ENCODE data around the gene MAP2K1.

Gene MAP2K1

DNA sequence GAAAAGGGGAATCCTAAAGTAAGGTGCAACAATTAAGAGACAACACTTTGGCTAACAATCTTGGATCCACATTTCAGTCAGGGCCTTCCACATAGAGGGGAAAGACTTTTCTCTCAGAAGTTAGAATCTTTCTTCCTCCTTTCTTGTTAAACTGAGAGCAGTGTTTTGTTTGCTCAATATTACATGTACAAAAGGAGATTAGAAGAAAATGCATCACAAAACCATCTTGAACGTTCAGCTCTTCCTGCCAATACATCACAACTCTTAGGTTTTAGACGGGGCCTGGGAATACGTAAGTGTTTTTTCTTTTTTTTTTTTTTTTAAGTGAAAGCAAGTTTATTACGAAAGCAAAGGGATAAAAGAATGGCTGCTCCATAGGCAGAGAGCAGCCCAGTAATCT is 39.1 kb downstream of the MAP2K1 start:
- H3K9me3 ChIP-seq (ENCODE audit: low read depth, low read length): no peaks in the 10 kb centered on the region
- H3K27ac ChIP-seq: no peak overlapping the region
- no peak overlapping the region for H3K9ac ChIP-seq (ENCODE audit: insufficient read length)
- DNase-seq (ENCODE audit: low read depth, low spot score): no peak
- TF ChIP-seq FOXP2 (optimal IDR thresholded peaks at IDR 0.05; ENCODE audit: control extremely low read depth, extremely low read length, insufficient read depth): no peak
- TF ChIP-seq POLR2AphosphoS5 (IDR thresholded peaks at IDR 0.05; ENCODE audit: borderline replicate concordance, low read depth, low read length): no peak
- TF ChIP-seq EZH2 (IDR thresholded peaks at IDR 0.05): no peak
- H3K4me3 ChIP-seq: no peak overlapping the region
- H3K36me3 ChIP-seq (ENCODE audit: insufficient read depth, low read length): no peaks in the 10 kb centered on the region

DNA sequence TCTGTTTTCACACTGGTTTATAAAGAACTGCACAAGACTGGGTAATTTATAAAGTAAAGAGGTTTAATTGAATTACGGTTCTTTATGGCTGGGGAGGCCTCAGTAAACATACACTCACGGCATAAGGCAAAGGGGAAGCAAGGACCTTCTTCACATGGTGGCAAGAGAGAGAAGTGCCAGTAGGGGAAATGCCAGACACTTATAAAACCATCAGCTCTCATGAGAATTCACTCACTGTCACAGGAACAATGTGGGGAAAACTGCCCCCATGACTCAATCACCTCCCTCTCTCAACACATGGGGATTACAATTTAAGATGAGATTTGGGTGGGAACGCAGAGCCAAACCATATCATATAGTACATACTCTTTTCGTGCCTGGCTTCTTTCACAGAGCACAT is 42.4 kb downstream of the MAP2K1 start:
- H3K9ac ChIP-seq (ENCODE audit: insufficient read length): no peak overlapping the region
- TF ChIP-seq EZH2 (IDR thresholded peaks at IDR 0.05) (no peak), POLR2AphosphoS5 (IDR thresholded peaks at IDR 0.05; ENCODE audit: borderline replicate concordance, low read depth, low read length) (no peak), FOXP2 (optimal IDR thresholded peaks at IDR 0.05; ENCODE audit: control extremely low read depth, extremely low read length, insufficient read depth) (no peak)
- no peaks in the 10 kb centered on the region for H3K36me3 ChIP-seq (ENCODE audit: insufficient read depth, low read length)
- H3K4me3 ChIP-seq: no peak overlapping the region
- no peak overlapping the region for H3K27ac ChIP-seq
- no peaks in the 10 kb centered on the region for H3K9me3 ChIP-seq (ENCODE audit: low read depth, low read length)
- DNase-seq (ENCODE audit: low read depth, low spot score): no peak

DNA sequence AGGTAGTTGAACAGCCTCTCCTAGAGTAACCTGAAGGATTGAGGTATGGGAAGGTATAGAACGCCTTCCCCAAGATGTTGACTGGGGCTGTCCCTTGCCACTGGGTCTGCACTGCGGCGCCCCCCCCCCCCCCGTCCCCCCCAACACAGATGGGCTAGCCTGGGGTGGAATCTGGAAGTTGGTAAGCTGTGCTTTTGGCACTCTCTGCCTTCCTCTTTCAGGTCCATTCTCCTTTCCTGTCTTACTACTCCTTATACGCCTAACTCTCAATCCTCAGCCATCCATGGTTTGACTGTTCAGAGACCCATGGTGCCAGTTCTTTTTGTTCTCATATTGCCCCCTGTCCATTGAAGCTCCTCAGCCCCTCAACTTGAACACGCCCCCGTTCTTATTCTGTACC is 42.8 kb downstream of the MAP2K1 start:
- no peak overlapping the region for H3K27ac ChIP-seq
- H3K36me3 ChIP-seq (ENCODE audit: insufficient read depth, low read length): no peaks in the 10 kb centered on the region
- no peak overlapping the region for H3K9ac ChIP-seq (ENCODE audit: insufficient read length)
- H3K4me3 ChIP-seq: no peak overlapping the region
- no peak for DNase-seq (ENCODE audit: low read depth, low spot score)
- TF ChIP-seq POLR2AphosphoS5 (IDR thresholded peaks at IDR 0.05; ENCODE audit: borderline replicate concordance, low read depth, low read length) (no peak), FOXP2 (optimal IDR thresholded peaks at IDR 0.05; ENCODE audit: control extremely low read depth, extremely low read length, insufficient read depth) (no peak), EZH2 (IDR thresholded peaks at IDR 0.05) (no peak)
- no peaks in the 10 kb centered on the region for H3K9me3 ChIP-seq (ENCODE audit: low read depth, low read length)

DNA sequence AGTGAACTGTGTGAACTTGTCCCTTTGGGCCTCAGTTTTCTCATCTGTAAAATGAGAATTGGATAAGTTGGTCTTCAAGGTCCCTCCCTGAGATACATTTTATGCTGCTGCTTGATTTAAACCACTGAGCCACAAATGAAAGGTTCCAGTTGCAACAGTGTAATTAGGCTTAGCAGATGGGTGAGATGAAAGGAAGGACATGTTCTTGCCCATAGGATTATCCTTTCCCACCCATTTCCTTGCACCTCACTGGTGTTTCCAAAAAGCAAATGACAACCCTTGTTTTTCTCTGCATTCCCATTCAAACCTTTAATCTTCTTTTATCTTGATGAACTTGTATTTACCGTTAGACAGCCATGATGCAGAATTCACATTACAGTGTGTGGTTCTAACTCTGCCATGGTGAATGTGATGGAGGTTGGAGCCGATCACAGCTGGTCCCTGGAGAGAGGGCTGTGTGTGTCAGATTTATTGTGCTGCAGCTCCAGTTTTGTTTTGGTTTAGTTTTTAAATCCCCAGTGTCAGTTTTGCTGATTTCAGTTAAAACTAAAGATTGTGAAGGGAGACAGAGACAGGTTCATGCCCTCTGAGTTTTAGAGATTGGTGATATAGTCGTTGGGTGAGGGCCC is 44.0 kb downstream of the MAP2K1 start:
- no peak overlapping the region for H3K27ac ChIP-seq
- H3K9ac ChIP-seq (ENCODE audit: insufficient read length): no peak overlapping the region
- TF ChIP-seq FOXP2 (optimal IDR thresholded peaks at IDR 0.05; ENCODE audit: control extremely low read depth, extremely low read length, insufficient read depth) (no peak), EZH2 (IDR thresholded peaks at IDR 0.05) (no peak), POLR2AphosphoS5 (IDR thresholded peaks at IDR 0.05; ENCODE audit: borderline replicate concordance, low read depth, low read length) (no peak)
- H3K4me3 ChIP-seq: no peak overlapping the region
- no peaks in the 10 kb centered on the region; the same call in 1 of the 2 replicates for H3K36me3 ChIP-seq (ENCODE audit: insufficient read depth, low read length)
- DNase-seq (ENCODE audit: low read depth, low spot score): no peak
- H3K9me3 ChIP-seq (ENCODE audit: low read depth, low read length): no peaks in the 10 kb centered on the region

DNA sequence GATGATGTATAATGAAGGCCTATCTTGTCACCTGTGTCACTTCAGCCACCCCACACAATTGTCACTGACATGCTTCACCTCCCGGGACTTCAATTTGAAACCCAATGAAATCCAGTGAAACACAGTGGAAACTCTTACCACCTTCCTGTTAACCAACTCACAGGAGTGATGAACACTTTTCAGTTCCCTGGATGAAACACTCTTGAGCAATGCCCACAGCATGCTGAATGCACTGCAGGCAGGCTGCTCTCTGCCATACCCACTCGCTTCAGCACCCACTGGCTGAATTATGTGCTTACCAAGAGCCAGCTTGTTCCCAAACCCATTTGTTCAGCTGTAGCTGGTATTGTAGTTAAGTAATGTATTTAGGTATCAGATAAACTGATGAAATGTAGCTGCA is 47.0 kb downstream of the MAP2K1 start:
- no peaks in the 10 kb centered on the region for H3K9me3 ChIP-seq (ENCODE audit: low read depth, low read length)
- H3K9ac ChIP-seq (ENCODE audit: insufficient read length): no peak overlapping the region
- peaks cover 14% of the 10 kb centered on the region; the same call in 1 of the 2 replicates for H3K36me3 ChIP-seq (ENCODE audit: insufficient read depth, low read length)
- no peak overlapping the region for H3K27ac ChIP-seq
- H3K4me3 ChIP-seq: no peak overlapping the region
- no peak for DNase-seq (ENCODE audit: low read depth, low spot score)
- TF ChIP-seq POLR2AphosphoS5 (IDR thresholded peaks at IDR 0.05; ENCODE audit: borderline replicate concordance, low read depth, low read length) (no peak), EZH2 (IDR thresholded peaks at IDR 0.05) (no peak), FOXP2 (optimal IDR thresholded peaks at IDR 0.05; ENCODE audit: control extremely low read depth, extremely low read length, insufficient read depth) (no peak)

DNA sequence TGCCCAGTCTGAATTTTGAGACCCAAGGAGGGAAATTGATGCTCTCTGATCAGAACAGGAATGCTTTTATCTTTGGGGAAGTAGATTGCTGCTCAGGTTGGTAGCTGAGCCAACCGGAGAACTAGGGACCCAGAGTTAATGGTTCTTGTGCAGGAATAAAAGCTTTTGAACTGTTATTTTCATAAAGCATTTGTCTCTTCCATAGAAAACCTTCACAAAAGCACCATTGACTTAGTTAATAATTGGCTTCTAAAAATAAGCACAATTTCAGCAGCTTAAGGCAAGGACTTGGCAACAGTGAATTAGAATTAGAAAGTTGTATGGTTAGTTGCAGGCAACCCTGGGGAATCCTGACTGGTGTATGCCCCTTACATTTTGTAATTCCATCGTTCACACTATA is 53.8 kb downstream of the MAP2K1 start:
- H3K36me3 ChIP-seq (ENCODE audit: insufficient read depth, low read length): peaks cover 17% of the 10 kb centered on the region; the same call in 1 of the 2 replicates
- H3K9ac ChIP-seq (ENCODE audit: insufficient read length): no peak overlapping the region
- TF ChIP-seq FOXP2 (optimal IDR thresholded peaks at IDR 0.05; ENCODE audit: control extremely low read depth, extremely low read length, insufficient read depth): no peak
- TF ChIP-seq POLR2AphosphoS5 (IDR thresholded peaks at IDR 0.05; ENCODE audit: borderline replicate concordance, low read depth, low read length): no peak
- TF ChIP-seq EZH2 (IDR thresholded peaks at IDR 0.05): no peak
- H3K4me3 ChIP-seq: no peak overlapping the region
- no peak for DNase-seq (ENCODE audit: low read depth, low spot score)
- H3K9me3 ChIP-seq (ENCODE audit: low read depth, low read length): no peaks in the 10 kb centered on the region
- H3K27ac ChIP-seq: no peak overlapping the region

DNA sequence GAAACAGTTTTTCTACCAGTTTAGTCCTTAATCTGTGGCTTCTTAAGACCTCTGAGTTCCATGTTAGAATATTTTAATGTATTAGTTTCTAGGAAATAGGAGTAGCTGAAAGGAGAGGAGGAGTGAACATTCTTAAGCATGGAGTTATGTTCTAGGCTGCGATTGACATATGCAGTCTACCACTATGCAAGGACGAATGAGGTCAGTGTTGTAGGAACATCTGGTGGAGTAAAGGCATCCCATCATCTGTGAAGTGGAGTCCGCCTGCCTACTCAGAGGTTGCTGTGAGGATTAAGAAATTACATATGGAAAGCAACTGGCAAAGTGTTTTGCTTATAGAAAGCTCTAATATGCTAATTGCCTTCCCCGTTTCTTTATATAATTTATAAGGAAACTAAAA is 65.7 kb downstream of the MAP2K1 start:
- no peaks in the 10 kb centered on the region for H3K9me3 ChIP-seq (ENCODE audit: low read depth, low read length)
- TF ChIP-seq FOXP2 (optimal IDR thresholded peaks at IDR 0.05; ENCODE audit: control extremely low read depth, extremely low read length, insufficient read depth) (no peak), EZH2 (IDR thresholded peaks at IDR 0.05) (no peak), POLR2AphosphoS5 (IDR thresholded peaks at IDR 0.05; ENCODE audit: borderline replicate concordance, low read depth, low read length) (no peak)
- H3K36me3 ChIP-seq (ENCODE audit: insufficient read depth, low read length): peaks cover 3% of the 10 kb centered on the region; the same call in 1 of the 2 replicates
- H3K27ac ChIP-seq: no peak overlapping the region
- no peak for DNase-seq (ENCODE audit: low read depth, low spot score)
- no peak overlapping the region for H3K9ac ChIP-seq (ENCODE audit: insufficient read length)
- no peak overlapping the region for H3K4me3 ChIP-seq

DNA sequence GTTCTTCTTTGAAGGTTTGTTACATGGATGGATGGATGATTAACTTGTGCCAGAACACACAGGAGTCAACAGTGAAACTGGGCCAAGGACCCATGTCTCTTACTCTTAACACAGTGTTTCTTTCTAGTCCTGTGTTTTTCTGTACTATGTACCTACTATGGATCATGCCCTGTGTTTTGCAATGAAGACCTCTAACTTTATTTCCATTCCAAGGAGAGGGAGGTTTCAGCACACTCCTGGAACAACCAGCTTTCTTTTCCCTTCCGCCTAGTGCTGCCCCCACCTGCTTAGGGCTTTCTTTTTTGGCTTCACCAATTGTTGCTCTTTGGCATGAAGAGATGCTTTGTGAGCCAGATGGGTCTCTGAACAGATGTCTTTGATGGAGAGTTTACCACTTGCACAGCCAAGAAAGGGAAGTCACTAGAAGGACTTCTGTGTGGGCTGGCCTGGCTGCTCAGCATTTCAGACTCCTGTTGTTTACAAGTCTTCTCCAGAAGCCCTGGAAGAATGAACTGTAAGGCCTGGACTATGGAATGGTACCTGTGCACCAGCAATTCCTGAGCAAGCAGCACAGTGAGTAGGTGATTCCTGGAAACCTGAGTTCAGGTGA is 66.4 kb downstream of the MAP2K1 start:
- no peak for DNase-seq (ENCODE audit: low read depth, low spot score)
- Histone ChIP-seq H3K36me3 (ENCODE audit: insufficient read depth, low read length) (peaks cover 3% of the 10 kb centered on the region; the same call in 1 of the 2 replicates), H3K27ac (no peak overlapping the region), H3K9ac (ENCODE audit: insufficient read length) (no peak overlapping the region), H3K4me3 (no peak overlapping the region), H3K9me3 (ENCODE audit: low read depth, low read length) (no peaks in the 10 kb centered on the region)
- TF ChIP-seq POLR2AphosphoS5 (IDR thresholded peaks at IDR 0.05; ENCODE audit: borderline replicate concordance, low read depth, low read length): no peak
- no peak for TF ChIP-seq EZH2 (IDR thresholded peaks at IDR 0.05)
- TF ChIP-seq FOXP2 (optimal IDR thresholded peaks at IDR 0.05; ENCODE audit: control extremely low read depth, extremely low read length, insufficient read depth): no peak
